IPS-15b (cell line): ENCODE measurements around the gene HIPK3.
"Not testable (repeated sequence)": the region's sequence is repeated elsewhere in the genome, so short reads cannot be mapped to it uniquely, and the experiment has no call there.

ENCODE experiments used
- H3K27me3 ChIP-seq: one replicate; pipeline ENCODE4 v1.6.1; 2013; ENCODE audit warnings: low read length; ENCODE audit not compliant: control insufficient read depth, insufficient read depth
- H3K36me3 ChIP-seq: one replicate; pipeline ENCODE4 v1.6.1; 2013; ENCODE audit warnings: low read length; ENCODE audit not compliant: control insufficient read depth, insufficient read depth
- H3K4me1 ChIP-seq: one replicate; pipeline ENCODE4 v1.6.1; 2013; ENCODE audit warnings: mild to moderate bottlenecking, low read length; ENCODE audit not compliant: control insufficient read depth, insufficient read depth
- H3K4me3 ChIP-seq: one replicate; pipeline ENCODE4 v1.5.1; 2013; ENCODE audit warnings: low read depth, low read length
- H3K9ac ChIP-seq: one replicate; pipeline ENCODE4 v1.6.1; 2013; ENCODE audit warnings: low read depth, mild to moderate bottlenecking, low read length
- H3K9me3 ChIP-seq: one replicate; pipeline ENCODE4 v1.6.1; 2013; ENCODE audit warnings: mild to moderate bottlenecking, low read length; ENCODE audit not compliant: control insufficient read depth, insufficient read depth

HIPK3 gene

DNA sequence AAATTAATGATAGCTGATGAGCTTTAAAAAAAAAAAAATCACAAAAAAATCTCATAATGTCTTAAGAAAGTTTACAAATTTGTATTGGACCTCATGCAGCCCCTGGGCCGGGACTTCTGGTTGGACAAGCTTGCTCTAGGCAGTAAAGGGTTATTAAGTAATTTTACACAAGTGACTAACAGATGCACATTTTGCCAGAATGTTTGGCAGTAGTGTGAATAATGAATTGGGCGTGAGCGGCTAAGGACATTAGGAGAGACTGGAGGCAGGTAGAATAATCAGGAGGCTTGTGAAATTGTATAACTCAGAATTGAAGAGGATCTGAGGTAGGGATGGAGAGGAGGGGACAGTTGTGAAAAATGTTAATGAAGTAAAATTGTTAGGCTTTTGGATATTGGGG lies 77.4 kb downstream of the HIPK3 start:
- Histone ChIP-seq H3K4me1 (no peaks in the 10 kb centered on the region), H3K9me3 (no peaks in the 10 kb centered on the region), H3K36me3 (no peaks in the 10 kb centered on the region), H3K9ac (no peak overlapping the region), H3K4me3 (no peak overlapping the region), H3K27me3 (no peaks in the 10 kb centered on the region)

DNA sequence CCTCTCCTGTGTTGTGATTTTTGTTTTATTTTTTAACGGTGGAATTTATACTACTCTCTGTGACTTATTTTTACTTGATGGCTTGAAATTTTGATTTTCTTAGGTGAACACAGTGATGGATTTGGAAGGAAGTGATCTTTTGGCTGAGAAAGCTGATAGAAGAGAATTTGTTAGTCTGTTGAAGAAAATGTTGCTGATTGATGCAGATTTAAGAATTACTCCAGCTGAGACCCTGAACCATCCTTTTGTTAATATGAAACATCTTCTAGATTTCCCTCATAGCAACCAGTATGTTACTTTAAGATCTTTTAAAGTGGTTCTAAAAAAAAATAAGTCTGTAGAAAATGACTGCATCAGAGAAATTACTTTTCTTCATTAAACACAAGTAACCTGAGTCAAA lies 82.1 kb downstream of the HIPK3 start:
- no peaks in the 10 kb centered on the region for H3K27me3 ChIP-seq
- H3K9ac ChIP-seq: no peak overlapping the region
- H3K4me3 ChIP-seq: no peak overlapping the region
- no peaks in the 10 kb centered on the region for H3K4me1 ChIP-seq
- peaks cover 6% of the 10 kb centered on the region for H3K36me3 ChIP-seq
- H3K9me3 ChIP-seq: no peaks in the 10 kb centered on the region

DNA sequence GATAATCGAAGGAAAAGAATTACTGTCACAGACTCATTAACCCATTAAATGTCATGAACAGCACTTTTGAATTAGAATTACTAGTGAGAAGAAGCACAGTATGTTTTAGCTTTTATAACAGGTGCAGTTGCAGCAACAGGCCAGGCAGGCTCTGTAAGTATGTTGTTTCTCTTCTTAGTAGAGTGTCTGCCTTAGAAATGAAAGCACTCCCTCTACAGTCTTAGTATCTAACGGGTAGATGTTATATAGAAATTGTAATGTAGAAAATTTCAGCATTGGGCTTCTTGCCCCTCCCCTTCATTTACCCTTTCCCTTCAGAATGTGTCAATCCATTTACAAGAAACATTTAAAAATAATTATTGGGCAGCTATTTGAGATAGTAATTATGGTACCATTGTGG lies 87.4 kb downstream of the HIPK3 start:
- peaks cover 6% of the 10 kb centered on the region for H3K36me3 ChIP-seq
- H3K4me1 ChIP-seq: no peaks in the 10 kb centered on the region

GRCh38 chr11:33347490-33348125 lies 90.4 kb downstream of the HIPK3 start:
- Histone ChIP-seq H3K9ac (no peak overlapping the region), H3K27me3 (no peaks in the 10 kb centered on the region), H3K4me1 (no peaks in the 10 kb centered on the region), H3K9me3 (no peaks in the 10 kb centered on the region), H3K4me3 (no peak overlapping the region), H3K36me3 (no peaks in the 10 kb centered on the region)

More for the DNA sequence above, 87.4 kb downstream of the HIPK3 start:
- no peak overlapping the region for H3K4me3 ChIP-seq
- no peaks in the 10 kb centered on the region for H3K27me3 ChIP-seq
- H3K9me3 ChIP-seq: no peaks in the 10 kb centered on the region
- no peak overlapping the region for H3K9ac ChIP-seq

DNA sequence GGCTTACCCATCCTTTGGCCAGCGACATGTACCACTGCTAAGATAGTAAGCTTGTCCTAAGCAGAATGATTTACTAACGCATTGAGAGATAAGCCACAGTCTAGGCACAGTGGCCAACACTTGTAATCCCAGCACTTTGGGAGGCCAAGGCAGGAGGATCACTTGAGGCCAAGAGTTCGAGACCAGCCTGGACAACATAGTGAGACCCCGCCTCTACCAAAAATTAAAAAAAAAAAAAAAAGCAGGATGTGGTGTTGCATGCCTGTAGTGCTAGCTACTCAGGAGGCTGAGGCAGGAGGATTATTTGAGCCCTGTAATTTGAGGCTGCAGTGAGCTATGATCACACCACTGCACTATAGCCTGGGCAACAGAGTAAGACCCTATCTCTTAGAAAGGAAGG lies 93.1 kb downstream of the HIPK3 start:
- no peaks in the 10 kb centered on the region for H3K4me1 ChIP-seq
- no peaks in the 10 kb centered on the region for H3K27me3 ChIP-seq
- no peak overlapping the region for H3K4me3 ChIP-seq
- no peaks in the 10 kb centered on the region for H3K9me3 ChIP-seq
- H3K9ac ChIP-seq: no peak overlapping the region
- H3K36me3 ChIP-seq: peaks cover 6% of the 10 kb centered on the region

DNA sequence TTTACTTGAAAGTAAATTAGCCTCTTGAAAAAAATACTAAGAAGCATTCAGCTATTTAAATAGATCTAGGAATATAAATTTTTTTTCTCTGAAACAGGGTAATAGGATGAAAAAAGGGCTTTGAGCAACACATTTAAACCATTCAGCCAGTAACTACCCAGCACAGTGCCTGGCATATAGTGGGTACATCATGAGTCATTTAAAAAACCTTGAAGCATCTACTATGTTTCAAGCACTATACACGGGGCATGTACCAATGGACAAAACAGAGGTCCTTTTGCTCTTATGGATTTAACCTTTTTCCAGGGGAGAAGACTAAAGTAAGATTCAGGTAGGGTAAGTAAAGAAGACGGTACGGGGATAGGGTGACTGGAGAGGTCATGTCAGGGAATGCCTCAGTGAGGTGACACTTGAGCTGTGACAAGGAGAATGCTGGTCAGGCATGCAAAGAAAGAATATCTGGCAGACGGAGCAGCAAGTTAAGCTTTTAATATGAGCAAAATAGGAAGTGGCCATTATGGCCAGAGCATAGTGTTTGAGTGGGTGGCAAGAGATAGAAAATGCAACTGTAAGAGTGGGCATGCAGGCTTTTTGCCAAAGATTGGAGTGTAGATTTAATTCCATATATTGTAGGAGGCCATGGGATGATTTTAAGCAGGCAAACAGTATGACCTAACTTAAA lies 101.1 kb downstream of the HIPK3 start:
- H3K27me3 ChIP-seq: no peaks in the 10 kb centered on the region
- H3K9ac ChIP-seq: no peak overlapping the region
- no peaks in the 10 kb centered on the region for H3K4me1 ChIP-seq
- no peaks in the 10 kb centered on the region for H3K9me3 ChIP-seq
- H3K4me3 ChIP-seq: no peak overlapping the region
- H3K36me3 ChIP-seq: peaks cover 1% of the 10 kb centered on the region

DNA sequence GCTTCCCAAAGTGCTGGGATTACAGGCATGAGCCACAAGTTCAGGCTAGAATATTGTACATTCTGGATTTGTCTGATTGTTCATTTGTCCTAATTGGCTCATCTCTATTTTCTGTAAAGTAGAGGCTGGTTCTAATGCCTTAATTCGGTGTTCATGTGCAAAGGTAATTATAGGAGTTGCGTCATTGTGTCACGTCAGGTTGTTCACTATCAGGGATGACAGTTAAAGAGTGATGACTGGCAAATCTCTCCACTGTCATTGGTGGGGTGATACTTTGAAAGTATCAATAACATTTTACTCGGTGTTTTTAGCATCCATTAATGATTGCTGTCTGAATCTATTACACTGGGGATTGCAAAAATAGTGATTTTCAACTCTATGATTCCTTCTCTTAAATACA lies 103.5 kb downstream of the HIPK3 start:
- no peak overlapping the region for H3K4me3 ChIP-seq
- H3K9ac ChIP-seq: no peak overlapping the region
- H3K4me1 ChIP-seq: no peaks in the 10 kb centered on the region
- no peaks in the 10 kb centered on the region for H3K9me3 ChIP-seq
- H3K36me3 ChIP-seq: no peaks in the 10 kb centered on the region
- H3K27me3 ChIP-seq: no peaks in the 10 kb centered on the region

DNA sequence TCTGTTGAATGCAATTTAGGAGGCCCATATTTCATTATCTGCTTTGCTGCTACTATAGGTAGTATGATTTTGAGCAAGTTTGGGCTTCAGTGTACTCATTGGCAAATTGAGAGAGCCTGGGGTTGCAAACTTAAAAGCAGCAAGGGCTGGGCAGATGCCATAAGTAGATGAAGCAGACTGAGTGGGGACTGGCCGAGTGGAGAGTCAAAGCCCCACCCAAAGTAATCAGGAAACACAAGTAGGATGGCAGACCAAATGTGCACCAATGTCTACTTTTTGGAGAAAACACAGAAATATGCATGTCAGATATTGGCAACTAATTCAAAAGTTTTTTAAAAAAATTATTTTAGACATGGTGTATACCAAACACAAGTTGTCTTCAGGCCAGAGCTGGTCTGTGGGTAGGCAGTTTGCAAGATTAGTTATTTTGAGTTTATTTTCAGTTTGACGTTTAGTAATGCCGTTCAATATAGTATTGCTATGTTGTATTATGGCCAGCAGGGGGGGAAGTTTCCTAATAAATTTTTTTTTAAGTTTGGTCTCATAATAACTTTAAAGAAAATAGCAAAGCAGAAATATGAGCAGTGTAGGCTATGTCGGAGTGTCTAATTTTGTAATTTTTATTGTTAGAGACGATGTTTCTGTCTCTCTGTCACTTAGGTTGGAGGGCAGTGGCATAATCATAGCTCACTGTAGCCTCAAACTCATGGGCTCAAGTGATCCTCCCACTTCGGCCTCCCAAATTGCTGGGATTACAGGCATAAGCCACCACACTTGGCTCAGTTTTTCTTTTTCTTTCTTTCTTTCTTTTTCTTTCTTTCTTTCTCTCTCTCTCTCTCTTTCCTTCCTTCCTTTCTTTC lies 105.1 kb downstream of the HIPK3 start:
- H3K9ac ChIP-seq: no peak overlapping the region
- H3K4me1 ChIP-seq: no peaks in the 10 kb centered on the region
- no peaks in the 10 kb centered on the region for H3K27me3 ChIP-seq
- no peak overlapping the region for H3K4me3 ChIP-seq
- no peaks in the 10 kb centered on the region for H3K9me3 ChIP-seq
- H3K36me3 ChIP-seq: no peaks in the 10 kb centered on the region

GRCh38 chr11:33366918-33367317 lies 109.7 kb downstream of the HIPK3 start:
- Histone ChIP-seq H3K9me3 (no peaks in the 10 kb centered on the region), H3K4me1 (no peaks in the 10 kb centered on the region), H3K4me3 (no peak overlapping the region), H3K36me3 (no peaks in the 10 kb centered on the region), H3K27me3 (no peaks in the 10 kb centered on the region), H3K9ac (no peak overlapping the region)

DNA sequence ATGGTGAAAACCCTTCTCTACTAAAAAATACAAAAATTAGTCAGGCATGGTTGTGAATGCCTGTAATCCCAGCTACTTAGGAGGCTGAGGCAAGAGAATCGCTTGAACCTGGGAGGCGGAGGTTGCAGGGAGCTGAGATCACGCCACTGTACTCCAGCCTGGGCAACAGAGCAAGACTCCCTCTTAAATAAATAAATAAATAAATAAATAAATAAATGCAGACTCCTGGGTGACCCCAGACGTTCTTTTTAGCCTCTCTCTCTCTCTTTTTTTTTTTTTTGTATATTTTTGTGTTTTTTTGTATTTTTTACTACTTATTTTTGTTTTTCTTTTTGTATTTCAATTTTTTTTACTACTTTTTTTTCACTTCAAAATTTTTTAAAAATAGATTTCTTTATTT lies 111.3 kb downstream of the HIPK3 start:
- H3K9me3 ChIP-seq, H3K4me3 ChIP-seq, H3K4me1 ChIP-seq, H3K36me3 ChIP-seq, H3K9ac ChIP-seq, H3K27me3 ChIP-seq: not testable (repeated sequence)

DNA sequence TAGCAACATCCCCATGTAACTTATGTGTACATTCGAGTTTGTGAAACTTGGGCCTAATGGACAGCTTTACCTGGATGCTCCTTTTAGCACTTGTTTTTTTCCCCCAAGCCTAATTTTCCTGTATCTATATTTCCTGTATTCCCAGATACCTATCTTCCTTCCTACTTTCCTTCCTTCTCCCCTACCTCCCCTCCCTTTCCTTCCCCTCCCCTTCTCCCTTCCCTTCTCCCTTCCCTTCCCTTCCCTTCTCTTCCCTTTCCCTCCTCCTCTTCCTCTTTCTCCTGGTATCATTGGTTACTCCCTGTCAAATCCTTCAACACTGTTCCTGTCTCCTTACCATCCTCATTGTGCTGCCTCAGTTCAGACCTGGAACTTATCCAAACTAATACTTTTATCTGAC lies 111.8 kb downstream of the HIPK3 start:
- no peak overlapping the region for H3K9ac ChIP-seq
- no peaks in the 10 kb centered on the region for H3K27me3 ChIP-seq
- no peaks in the 10 kb centered on the region for H3K9me3 ChIP-seq
- peaks cover 3% of the 10 kb centered on the region for H3K4me1 ChIP-seq
- no peak overlapping the region for H3K4me3 ChIP-seq
- H3K36me3 ChIP-seq: no peaks in the 10 kb centered on the region

GRCh38 chr11:33373636-33374035 lies 116.5 kb downstream of the HIPK3 start:
- peaks cover 5% of the 10 kb centered on the region for H3K4me1 ChIP-seq
- no peaks in the 10 kb centered on the region for H3K36me3 ChIP-seq
- H3K9ac ChIP-seq: no peak overlapping the region
- peaks cover 30% of the 10 kb centered on the region for H3K27me3 ChIP-seq
- H3K4me3 ChIP-seq: no peak overlapping the region
- H3K9me3 ChIP-seq: no peaks in the 10 kb centered on the region
